Coronary artery (tissue), 2 donors: Measurements from ENCODE around the gene ADORA1.

ENCODE experiments used
- DNase-seq: peaks from one replicate; pipeline ENCODE4 v3.0.0-alpha.2; 2017; ENCODE audit warnings: low spot score
- H3K27ac ChIP-seq, 2 donors: fragments of 200-600 bp; sonication (generic); one replicate each; pipeline ENCODE4 v1.5.1; 2016 to 2019
- H3K4me3 ChIP-seq: fragments of 200-600 bp; sonication (generic); 2 replicates; pipeline ENCODE4 v1.5.1; 2016; ENCODE audit warnings: mild to moderate bottlenecking, moderate library complexity
- CTCF ChIP-seq: fragments of 200-600 bp; sonication (generic); IDR thresholded peaks from one replicate; pipeline ENCODE4 v1.5.1; 2019; ENCODE audit warnings: antibody characterized with exemption

The ADORA1 gene

DNA sequence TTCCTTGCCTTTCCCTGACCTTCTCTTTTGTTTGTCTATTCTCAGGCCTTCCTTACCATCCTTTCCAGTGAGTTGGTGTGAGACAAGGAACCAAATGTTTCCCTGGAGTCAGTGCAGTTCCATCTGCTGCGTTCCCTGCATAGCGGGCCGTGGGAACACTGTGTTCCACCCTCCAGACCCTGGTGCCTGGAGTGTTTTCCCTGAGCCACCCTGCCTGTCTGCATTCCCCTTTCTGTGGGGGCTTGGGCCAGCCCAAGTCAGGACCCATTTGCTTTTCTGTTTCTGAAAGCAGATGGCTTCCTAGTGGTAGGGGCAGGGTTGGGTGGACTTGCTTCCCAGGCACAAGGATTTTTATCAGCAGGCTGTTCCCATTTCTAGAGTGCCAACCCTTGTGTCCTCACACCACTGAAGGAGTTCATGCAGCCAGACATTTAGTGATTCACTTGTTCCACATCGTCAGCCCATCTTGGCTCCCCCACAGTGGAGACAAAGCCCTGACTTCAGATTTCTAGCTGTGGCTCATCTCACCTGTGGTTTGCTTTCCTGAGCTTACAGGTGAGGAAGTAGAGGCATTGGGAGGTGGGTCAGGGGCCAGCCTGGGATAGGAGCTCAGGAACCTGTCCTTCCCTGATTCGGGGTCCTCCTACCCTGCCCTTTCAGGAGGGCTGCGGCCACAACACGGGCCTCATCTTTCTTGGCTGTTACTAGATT lies 27.6 kb upstream of the ADORA1 start:
- no peak for TF ChIP-seq CTCF
- DNase-seq, result no peak
- no peak overlapping the region for H3K27ac ChIP-seq

GRCh38 chr1:203100516-203100869 lies 27.0 kb upstream of the ADORA1 start:
- TF ChIP-seq CTCF, result no peak
- no peak for DNase-seq
- Histone ChIP-seq H3K4me3 (no peak overlapping the region), H3K27ac (no peak overlapping the region)

More for the DNA sequence above, 27.6 kb upstream of the ADORA1 start:
- H3K4me3 ChIP-seq, result no peak overlapping the region

- DNase-seq, result no peak
- Histone ChIP-seq H3K27ac (no peak overlapping the region), H3K4me3 (no peak overlapping the region)
- no peak for TF ChIP-seq CTCF
These were observed 25.5 kb upstream of the ADORA1 start for GRCh38 chr1:203101813-203102634.

DNA sequence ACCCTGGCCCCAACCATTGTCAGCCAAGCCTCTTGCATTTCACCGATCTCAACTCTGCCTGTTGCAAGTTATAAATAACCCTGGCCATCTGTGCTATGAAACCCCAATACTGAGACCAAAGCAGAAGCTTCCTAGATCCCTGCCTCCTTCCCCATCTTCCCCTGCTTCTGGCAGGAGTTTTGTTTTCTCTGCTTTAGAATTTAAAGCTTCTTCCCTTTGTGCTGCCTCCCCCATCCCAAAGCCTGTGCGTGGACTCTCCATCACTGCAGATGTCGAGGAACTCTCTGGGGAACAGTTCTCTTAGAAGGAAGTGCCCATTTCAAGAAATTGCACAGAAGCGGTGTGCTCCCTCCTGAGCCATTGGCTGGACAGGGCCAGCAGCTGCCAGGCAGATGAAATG lies 24.3 kb upstream of the ADORA1 start:
- H3K27ac ChIP-seq, result no peak overlapping the region
- DNase-seq, result no peak
- no peak overlapping the region for H3K4me3 ChIP-seq
- TF ChIP-seq CTCF, result no peak

DNA sequence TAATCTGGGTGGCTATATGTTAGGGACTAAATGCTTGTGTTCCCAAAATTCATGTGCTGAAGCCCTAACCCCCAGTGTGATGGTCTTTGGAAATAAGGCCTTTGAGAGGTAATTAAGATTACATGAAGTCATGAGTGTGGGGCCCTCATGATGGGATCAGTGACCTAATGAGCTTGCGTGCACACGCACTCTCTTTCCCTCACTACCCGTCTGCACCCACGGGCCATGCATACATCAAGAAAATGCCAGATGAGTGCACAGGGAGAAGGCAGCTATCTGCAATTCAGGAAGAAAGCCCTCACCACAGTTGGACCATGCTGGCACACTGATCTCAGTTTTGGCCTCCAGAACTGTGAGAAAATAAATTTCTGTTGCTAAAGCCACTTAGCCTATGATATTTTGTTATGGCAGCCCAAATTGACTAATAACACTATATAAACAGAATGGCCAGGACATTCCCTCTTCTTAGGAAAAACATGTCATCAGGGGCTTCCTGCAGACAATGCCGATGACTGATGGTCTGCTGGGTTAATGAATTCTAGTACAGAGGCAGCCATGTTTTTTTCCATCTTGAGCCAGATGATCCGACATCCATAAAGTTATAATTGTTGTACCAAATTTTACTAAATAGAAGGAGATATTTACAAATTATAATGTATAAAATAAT lies 23.6 kb upstream of the ADORA1 start:
- DNase-seq, result no peak
- H3K27ac ChIP-seq, result no peak overlapping the region
- no peak for TF ChIP-seq CTCF
- H3K4me3 ChIP-seq, result no peak overlapping the region

GRCh38 chr1:203104789-203105390 lies 22.6 kb upstream of the ADORA1 start:
- Histone ChIP-seq H3K4me3 (no peak overlapping the region), H3K27ac (no peak overlapping the region)
- no peak for TF ChIP-seq CTCF
- no peak for DNase-seq
